Measurements from ENCODE around the gene GRIA3. TPM values are rescaled to one million over a fixed set of nuclear protein-coding genes. Genes with fewer than 3 reads are reported as not detected.
"Not testable (repeated sequence)": the region's sequence is repeated elsewhere in the genome, so short reads cannot be mapped to it uniquely, and the experiment has no call there.

GRIA3 gene
- total RNA-seq, 6 experiments from 2014 or later, result 14.4 to 25.9 (median 18.0) TPM

DNA sequence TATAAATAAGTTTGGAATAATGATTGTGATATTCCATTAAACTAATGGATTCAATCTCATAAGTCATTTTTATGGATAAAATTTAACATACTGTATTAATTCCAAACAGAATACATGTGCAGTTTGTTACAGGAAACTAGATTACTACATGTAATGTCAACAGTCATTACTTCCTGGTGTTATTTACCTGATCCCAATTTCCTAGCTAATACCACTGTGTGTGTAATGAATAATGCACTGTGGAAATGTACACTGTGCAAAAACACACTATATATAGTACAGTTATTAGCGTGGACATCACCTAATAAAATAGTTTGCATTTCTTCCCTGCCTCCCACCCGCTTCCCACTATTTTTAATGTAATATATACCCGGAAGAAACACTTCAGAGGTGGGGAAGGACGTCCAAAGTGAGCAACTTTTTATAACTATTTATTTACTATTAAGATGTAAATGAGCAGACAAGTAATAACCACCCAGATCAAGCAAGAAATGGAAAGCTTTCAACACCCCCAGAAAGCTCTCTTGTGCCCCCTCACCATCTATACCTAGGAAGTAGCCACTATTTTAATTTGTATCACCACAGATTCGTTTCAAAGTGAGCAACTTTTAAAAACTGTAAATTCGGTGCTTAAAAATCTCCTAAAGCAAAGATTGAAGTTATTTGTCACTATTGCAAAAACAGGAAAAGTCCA lies 329.7 kb downstream of the GRIA3 start:
- Mint-ChIP-seq H3K9me3 (peaks cover 6% of the 10 kb centered on the region), H3K4me3 (no peak overlapping the region), H3K36me3 (ENCODE audit: low read depth) (peaks cover 13% of the 10 kb centered on the region), H3K4me1 (ENCODE audit: low read depth) (no peaks in the 10 kb centered on the region), H3K27ac (no peak overlapping the region), H3K27me3 (ENCODE audit: insufficient read depth) (peaks cover 1% of the 10 kb centered on the region; the same call in 1 of the 2 replicates)
- TF ChIP-seq, protein P1, sequence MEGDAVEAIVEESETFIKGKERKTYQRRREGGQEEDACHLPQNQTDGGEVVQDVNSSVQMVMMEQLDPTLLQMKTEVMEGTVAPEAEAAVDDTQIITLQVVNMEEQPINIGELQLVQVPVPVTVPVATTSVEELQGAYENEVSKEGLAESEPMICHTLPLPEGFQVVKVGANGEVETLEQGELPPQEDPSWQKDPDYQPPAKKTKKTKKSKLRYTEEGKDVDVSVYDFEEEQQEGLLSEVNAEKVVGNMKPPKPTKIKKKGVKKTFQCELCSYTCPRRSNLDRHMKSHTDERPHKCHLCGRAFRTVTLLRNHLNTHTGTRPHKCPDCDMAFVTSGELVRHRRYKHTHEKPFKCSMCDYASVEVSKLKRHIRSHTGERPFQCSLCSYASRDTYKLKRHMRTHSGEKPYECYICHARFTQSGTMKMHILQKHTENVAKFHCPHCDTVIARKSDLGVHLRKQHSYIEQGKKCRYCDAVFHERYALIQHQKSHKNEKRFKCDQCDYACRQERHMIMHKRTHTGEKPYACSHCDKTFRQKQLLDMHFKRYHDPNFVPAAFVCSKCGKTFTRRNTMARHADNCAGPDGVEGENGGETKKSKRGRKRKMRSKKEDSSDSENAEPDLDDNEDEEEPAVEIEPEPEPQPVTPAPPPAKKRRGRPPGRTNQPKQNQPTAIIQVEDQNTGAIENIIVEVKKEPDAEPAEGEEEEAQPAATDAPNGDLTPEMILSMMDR (IDR thresholded peaks at IDR 0.05), result no peak
- no peak for DNase-seq

DNA sequence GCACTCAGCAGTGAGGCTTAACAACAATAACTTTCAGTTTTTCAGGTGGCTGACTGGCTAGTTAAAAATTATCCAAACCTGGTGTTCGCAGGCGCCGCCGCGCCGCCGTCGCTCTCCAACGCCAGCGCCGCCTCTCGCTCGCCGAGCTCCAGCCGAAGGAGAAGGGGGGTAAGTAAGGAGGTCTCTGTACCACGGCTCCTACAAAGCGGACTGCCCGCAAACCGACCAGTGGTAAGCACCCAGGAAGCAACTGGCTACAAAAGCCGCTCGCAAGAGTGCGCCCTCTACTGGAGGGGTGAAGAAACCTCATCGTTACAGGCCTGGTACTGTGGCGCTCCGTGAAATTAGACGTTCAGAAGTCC lies 330.2 kb downstream of the GRIA3 start:
- TF ChIP-seq, protein P1 (IDR thresholded peaks at IDR 0.05), result peak; percentile 24; the same call in 1 of the 2 replicates
- not testable (repeated sequence) for DNase-seq; H3K27me3 Mint-ChIP-seq (ENCODE audit: insufficient read depth); H3K9me3 Mint-ChIP-seq; H3K4me3 Mint-ChIP-seq; H3K27ac Mint-ChIP-seq; H3K4me1 Mint-ChIP-seq (ENCODE audit: low read depth)
- peaks cover 13% of the 10 kb centered on the region for H3K36me3 Mint-ChIP-seq (ENCODE audit: low read depth)

DNA sequence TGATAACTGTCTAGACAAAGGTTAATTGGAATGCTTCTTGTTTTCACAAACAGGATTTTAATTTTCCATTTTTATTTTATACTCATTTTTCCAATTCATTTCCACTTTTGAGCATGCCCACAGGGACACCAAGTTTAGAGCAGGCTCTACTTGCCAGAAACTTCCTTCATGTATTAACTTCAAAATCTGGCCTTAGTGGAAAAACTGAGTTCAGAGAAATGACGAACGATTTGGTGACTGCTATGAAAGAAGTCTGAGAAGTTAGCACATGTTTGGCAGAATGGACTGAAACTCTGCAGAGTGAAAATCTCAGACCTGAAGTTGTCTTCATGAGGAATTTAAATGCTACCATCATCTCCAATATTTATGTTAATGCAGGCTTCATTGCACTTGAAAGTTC lies 334.7 kb downstream of the GRIA3 start:
- Mint-ChIP-seq H3K27me3 (ENCODE audit: insufficient read depth) (peaks cover 1% of the 10 kb centered on the region; the same call in 1 of the 2 replicates), H3K4me3 (no peak overlapping the region), H3K36me3 (ENCODE audit: low read depth) (peaks cover 13% of the 10 kb centered on the region), H3K9me3 (peaks cover 6% of the 10 kb centered on the region), H3K4me1 (ENCODE audit: low read depth) (no peaks in the 10 kb centered on the region), H3K27ac (no peak overlapping the region)
- TF ChIP-seq, protein P1 (IDR thresholded peaks at IDR 0.05), result no peak
- no peak for DNase-seq

DNA sequence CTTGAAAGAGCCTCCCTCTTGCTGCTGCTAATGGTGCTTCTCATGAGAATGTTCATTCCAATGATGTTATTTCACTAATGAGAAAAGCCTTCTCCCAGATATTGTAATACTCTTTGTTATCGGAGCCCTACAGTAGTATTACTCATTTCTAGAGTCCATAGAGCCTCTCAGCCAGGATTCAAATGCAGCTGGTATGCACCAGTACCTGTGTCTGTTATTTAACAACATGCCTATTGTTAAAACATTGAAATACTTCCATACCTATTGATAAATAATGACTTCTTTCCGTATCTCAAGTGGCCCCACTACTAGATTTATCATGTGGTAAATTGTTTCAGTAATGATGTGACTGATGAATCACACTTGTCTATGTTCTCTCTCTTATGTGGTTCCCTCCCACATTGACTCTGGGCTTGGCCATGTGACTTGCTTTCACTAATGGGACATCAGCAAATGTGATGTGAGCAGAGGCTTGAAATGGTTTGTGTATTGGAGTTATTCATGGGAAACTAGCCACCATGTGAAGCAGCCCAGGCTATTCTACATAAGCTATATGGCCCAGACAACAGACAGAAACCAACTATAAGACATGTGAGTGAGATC lies 341.1 kb downstream of the GRIA3 start:
- no peak overlapping the region for H3K27ac Mint-ChIP-seq
- H3K27me3 Mint-ChIP-seq (ENCODE audit: insufficient read depth), result no peaks in the 10 kb centered on the region; the same call in 1 of the 2 replicates
- H3K9me3 Mint-ChIP-seq, result no peaks in the 10 kb centered on the region
- H3K4me3 Mint-ChIP-seq, result no peak overlapping the region
- peaks cover 8% of the 10 kb centered on the region; the same call in 1 of the 2 replicates for H3K4me1 Mint-ChIP-seq (ENCODE audit: low read depth)
- TF ChIP-seq, protein P1 (IDR thresholded peaks at IDR 0.05), result no peak
- DNase-seq, result no peak
- H3K36me3 Mint-ChIP-seq (ENCODE audit: low read depth), result no peaks in the 10 kb centered on the region

DNA sequence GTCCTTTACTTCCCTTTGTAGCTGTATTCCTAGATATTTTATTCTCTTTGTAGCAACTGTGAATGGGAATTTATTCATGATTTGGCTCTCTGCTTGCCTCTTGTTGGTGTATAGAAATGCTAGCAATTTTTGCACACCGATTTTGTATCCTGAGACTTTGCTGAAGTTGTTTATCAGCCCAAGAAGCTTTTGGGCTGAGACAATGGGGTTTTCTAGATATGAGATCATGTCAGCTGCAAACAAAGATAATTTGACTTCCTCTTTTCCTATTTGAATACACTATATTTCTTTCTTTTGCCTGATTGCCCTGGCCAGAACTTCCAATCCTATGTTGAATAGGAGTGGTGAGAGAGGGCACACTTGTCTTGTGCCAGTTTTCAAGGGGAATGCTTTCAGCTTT lies 346.6 kb downstream of the GRIA3 start:
- not testable (repeated sequence) for DNase-seq; H3K27ac Mint-ChIP-seq; H3K4me3 Mint-ChIP-seq; H3K4me1 Mint-ChIP-seq (ENCODE audit: low read depth); H3K27me3 Mint-ChIP-seq (ENCODE audit: insufficient read depth)
- Mint-ChIP-seq H3K36me3 (ENCODE audit: low read depth) (peaks cover 11% of the 10 kb centered on the region; the same call in 1 of the 2 replicates), H3K9me3 (peaks cover 16% of the 10 kb centered on the region)

Data from HFFc6 (cell line).